ENCODE results near the gene PSD2. TPM values are rescaled to one million over a fixed set of nuclear protein-coding genes. Genes with fewer than 3 reads are reported as not detected.
A peak's percentile ranks its signal among the peaks of the same experiment; 100 is the strongest.
"Not testable (repeated sequence)": the region's sequence is repeated elsewhere in the genome, so short reads cannot be mapped to it uniquely, and the experiment has no call there.

Gene PSD2
- total RNA-seq, 4 donors from 2014 or later: 0.08 to 0.13 (median 0.10) TPM; not detected in 1

GRCh38 chr5:139788294-139788910 lies 7.2 kb upstream of the PSD2 start:
- H3K27me3 ChIP-seq: no peaks in the 10 kb centered on the region
- TF ChIP-seq, protein P1, sequence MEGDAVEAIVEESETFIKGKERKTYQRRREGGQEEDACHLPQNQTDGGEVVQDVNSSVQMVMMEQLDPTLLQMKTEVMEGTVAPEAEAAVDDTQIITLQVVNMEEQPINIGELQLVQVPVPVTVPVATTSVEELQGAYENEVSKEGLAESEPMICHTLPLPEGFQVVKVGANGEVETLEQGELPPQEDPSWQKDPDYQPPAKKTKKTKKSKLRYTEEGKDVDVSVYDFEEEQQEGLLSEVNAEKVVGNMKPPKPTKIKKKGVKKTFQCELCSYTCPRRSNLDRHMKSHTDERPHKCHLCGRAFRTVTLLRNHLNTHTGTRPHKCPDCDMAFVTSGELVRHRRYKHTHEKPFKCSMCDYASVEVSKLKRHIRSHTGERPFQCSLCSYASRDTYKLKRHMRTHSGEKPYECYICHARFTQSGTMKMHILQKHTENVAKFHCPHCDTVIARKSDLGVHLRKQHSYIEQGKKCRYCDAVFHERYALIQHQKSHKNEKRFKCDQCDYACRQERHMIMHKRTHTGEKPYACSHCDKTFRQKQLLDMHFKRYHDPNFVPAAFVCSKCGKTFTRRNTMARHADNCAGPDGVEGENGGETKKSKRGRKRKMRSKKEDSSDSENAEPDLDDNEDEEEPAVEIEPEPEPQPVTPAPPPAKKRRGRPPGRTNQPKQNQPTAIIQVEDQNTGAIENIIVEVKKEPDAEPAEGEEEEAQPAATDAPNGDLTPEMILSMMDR (IDR thresholded peaks at IDR 0.05): no peak
- TF ChIP-seq EP300 (IDR thresholded peaks at IDR 0.05) (no peak), POLR2A (IDR thresholded peaks at IDR 0.05) (no peak), POLR2AphosphoS5 (IDR thresholded peaks at IDR 0.05) (no peak)
- no peaks in the 10 kb centered on the region for H3K36me3 ChIP-seq
- H3K4me1 ChIP-seq: peaks cover 13% of the 10 kb centered on the region
- H3K9me3 ChIP-seq: no peaks in the 10 kb centered on the region
- peak in 1 of 2 donors; percentile 78 for DNase-seq (ENCODE audit: low spot score in 2 of 2)
- H3K4me3 ChIP-seq: peak overlapping the region; percentile 58
- whole genome bisulfite sequencing: 23% methylated on average over 7 of the region's 32 CpGs
- peak overlapping the region; percentile 50 for H3K27ac ChIP-seq

DNA sequence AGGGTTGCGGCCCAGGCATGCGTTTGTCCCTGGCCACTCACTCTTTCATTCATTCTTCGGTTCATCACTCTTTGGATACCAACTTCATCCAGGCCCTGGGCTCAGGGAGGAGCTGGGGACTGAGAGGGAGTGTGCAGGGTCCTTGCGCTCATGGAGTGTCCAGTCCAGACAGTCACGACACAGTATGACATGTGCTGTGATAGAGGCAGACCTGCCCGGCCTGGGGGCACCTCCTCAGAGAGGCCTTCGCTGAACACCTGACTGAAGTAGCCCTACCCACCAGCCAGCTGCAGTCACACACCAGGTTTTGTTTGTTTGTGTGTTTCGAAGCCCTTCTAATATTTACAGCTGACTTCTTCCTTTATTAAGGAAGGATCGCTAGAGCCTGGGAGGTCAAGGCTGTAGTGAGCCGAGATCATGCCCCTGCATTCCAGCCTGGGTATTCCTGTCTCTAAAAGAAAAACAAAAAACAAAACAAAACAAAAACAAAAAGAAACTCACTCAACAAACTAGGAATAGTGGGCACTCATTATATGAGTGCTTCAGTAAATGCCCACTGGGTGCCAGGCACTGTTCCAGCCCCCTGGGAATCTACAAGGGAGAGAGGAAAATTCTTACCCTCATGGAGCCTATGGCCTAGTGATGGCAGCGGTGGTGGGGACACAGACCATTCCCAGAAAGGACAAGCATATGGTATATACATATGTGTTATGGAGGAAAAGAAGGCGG lies 6.3 kb upstream of the PSD2 start:
- TF ChIP-seq POLR2AphosphoS5 (IDR thresholded peaks at IDR 0.05): no peak
- no peak for TF ChIP-seq EP300 (IDR thresholded peaks at IDR 0.05)
- no peak for TF ChIP-seq POLR2A (IDR thresholded peaks at IDR 0.05)
- TF ChIP-seq, protein P1 (IDR thresholded peaks at IDR 0.05): no peak
- Histone ChIP-seq H3K36me3 (no peaks in the 10 kb centered on the region), H3K4me1 (peaks cover 13% of the 10 kb centered on the region), H3K27me3 (no peaks in the 10 kb centered on the region), H3K9me3 (no peaks in the 10 kb centered on the region), H3K4me3 (no peak overlapping the region), H3K27ac (no peak overlapping the region)
- WGBS: 94% methylated on average over 8 of the region's 12 CpGs
- no peak for DNase-seq (ENCODE audit: low spot score in 2 of 2)

GRCh38 chr5:139789845-139790189 lies 5.8 kb upstream of the PSD2 start:
- DNase-seq (ENCODE audit: low spot score in 2 of 2): no peak
- TF ChIP-seq, protein P1 (IDR thresholded peaks at IDR 0.05): no peak
- TF ChIP-seq EP300 (IDR thresholded peaks at IDR 0.05) (no peak), POLR2A (IDR thresholded peaks at IDR 0.05) (no peak), POLR2AphosphoS5 (IDR thresholded peaks at IDR 0.05) (no peak)
- Histone ChIP-seq H3K36me3 (no peaks in the 10 kb centered on the region), H3K4me3 (no peak overlapping the region), H3K27me3 (peaks cover 4% of the 10 kb centered on the region), H3K9me3 (no peaks in the 10 kb centered on the region), H3K27ac (no peak overlapping the region), H3K4me1 (peaks cover 13% of the 10 kb centered on the region)
- 95% methylated on average over 12 of the region's 12 CpGs for WGBS

GRCh38 chr5:139792218-139792617 lies 3.4 kb upstream of the PSD2 start:
- Histone ChIP-seq H3K9me3 (no peaks in the 10 kb centered on the region), H3K27me3 (peaks cover 28% of the 10 kb centered on the region), H3K4me3 (no peak overlapping the region), H3K4me1 (peaks cover 26% of the 10 kb centered on the region), H3K27ac (no peak overlapping the region), H3K36me3 (no peaks in the 10 kb centered on the region)
- TF ChIP-seq, protein P1 (IDR thresholded peaks at IDR 0.05): no peak
- no peak for DNase-seq (ENCODE audit: low spot score in 2 of 2)
- 96% methylated on average over 2 of the region's 2 CpGs for WGBS

GRCh38 chr5:139792655-139793054 lies 3.0 kb upstream of the PSD2 start:
- WGBS: 89% methylated on average over 2 of the region's 2 CpGs
- DNase-seq (ENCODE audit: low spot score in 2 of 2); H3K27ac ChIP-seq; H3K36me3 ChIP-seq; H3K4me3 ChIP-seq; H3K9me3 ChIP-seq: not testable (repeated sequence)
- H3K27me3 ChIP-seq: peaks cover 32% of the 10 kb centered on the region
- H3K4me1 ChIP-seq: peaks cover 24% of the 10 kb centered on the region
